Amygdala (tissue), 56 donors: Measurements from ENCODE around the gene B4GALT2.

Source experiments
- DNase-seq, 56 donors: peaks; one replicate each; lab custom pipeline; 2025; lab: John Stamatoyannopoulos, UW

B4GALT2 gene

GRCh38 chr1:44036409-44037139 lies 57.6 kb downstream of the B4GALT2 start:
- peak in 44 of 56 donors; percentile 24 to 82 (median 52) for DNase-seq

DNA sequence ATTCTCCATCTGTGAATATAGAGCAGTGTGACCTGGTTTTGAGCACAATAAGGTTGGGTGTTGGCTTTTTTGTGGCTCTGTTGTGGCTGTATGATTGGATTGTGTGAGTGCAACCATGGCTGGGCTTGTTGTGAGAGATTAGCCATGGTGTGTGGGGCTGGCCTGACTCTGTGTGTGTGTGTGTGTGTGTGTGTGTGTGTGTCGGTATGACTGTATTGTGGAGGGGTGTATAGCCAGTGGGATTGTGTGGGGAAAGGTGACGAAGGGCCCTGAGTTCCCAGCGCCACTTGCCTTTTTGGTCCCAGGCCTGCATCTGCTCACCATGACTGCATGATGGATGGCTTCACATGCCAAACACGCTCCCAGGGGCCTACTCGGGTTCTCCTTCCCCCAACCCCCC lies 58.1 kb downstream of the B4GALT2 start:
- DNase-seq, result no peak

- DNase-seq, result no peak
Observed at GRCh38 chr1:44038876-44039657, 60.1 kb downstream of the B4GALT2 start.

DNA sequence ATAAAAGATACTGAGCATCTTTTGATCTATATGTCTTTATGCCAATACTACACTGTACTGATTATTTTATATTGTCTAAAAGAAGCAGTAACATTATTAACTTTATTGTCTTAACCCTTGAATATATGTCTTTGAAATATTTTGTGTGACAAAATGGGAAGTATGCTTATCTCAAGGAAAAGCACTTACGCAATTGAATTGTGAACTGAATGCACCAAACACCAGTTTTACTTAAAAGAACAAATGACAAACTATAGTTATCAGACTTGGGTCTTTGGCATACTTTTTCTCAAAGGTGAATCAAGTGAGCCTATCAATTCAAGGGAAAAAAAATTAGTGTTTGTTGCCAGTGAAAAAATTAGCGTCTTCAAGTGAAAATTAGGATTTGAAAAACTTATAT lies 61.4 kb downstream of the B4GALT2 start:
- DNase-seq, result no peak
